ENCODE data around the gene PSG3.
"Not testable (repeated sequence)": the region's sequence is repeated elsewhere in the genome, so short reads cannot be mapped to it uniquely, and the experiment has no call there.

The PSG3 gene

DNA sequence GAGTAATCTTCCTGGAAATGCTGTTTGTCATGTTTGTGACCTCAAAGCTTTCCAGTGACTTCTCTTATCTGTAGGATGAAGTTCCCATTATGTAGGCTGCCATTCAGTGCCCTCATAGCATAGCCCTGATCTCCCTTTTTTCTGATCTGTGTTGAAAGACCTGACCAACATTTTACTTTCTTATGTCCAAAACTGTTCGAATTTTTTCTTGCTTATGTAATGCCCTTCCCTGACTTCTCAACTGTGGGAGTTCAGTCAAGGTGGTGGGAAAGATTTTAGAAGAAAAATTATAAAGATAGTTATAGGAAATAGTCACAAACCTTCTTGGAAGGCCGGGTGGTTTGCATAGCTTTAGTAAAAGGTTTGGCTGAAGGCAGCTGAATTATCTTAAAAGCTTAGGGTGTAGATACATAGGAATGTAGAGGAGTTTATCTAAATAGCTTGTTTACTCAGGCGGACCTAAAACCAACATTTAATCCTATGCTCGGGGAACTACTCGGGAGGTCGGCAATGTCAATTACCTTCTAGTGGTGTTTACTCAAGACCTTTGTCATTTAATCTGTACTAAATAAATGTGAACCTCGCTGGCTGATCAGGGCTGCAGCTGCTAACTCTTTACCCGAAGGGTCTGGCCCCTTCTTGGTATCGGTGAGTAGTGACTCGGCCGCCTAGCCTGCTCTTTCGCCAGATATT is 44.3 kb downstream of the PSG3 start:
- DNase-seq (ENCODE audit: low spot score), result no peak

DNA sequence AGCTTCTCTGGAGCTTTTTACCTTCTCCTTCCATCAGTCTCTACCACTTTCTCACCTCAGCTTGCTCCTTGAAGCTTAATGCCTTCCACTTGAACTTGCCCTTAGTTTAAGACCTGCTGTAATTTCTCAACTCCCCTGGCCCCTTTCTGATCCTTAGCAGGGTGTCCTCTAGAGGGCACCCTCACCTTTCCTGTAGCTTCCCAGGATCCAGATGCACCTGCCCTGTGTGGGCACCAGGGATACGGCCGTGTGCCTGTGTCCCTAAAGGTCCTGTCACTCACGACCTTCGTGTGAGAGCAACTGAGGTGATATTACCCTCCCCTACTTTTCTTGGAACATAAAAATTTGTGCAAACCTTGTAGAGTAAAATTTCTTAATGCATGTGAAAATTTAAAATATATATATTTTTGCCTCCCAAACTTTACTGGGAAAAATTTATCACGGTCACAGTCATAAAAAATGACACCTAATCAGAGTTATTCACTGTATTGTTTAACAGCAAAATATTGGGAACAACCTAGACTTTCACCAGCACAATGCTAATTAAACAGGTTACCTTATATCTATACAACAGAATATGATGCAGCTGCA is 46.4 kb downstream of the PSG3 start:
- DNase-seq (ENCODE audit: low spot score), result peak; percentile 86

DNA sequence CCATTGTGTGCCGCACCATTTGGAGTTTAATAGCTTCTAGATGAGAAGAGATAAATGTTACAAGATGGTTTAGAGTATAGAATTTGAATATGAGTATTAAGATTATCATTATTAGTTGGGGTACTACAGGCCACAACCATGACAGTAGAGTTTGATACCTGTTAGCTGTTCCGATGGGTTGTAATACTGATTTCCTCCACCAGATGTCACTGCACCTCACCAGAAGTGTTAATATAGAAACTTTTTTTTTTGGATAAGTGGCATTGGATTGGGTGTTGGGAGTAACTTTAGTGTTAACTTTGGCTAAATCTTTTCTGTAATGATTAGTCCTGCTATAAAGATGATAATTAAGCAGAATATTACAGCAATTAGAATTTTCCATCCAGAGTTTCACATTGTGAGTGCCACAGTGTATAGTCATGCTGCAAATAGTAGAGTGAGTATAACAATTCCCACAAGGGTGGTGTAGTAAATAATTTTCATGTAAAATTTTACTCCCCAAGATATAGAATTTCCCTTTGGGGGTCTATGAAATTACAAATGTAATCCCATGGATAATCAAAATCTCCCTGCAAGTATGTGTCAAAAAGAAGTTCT is 56.3 kb downstream of the PSG3 start:
- peak; percentile 43 for DNase-seq (ENCODE audit: low spot score)

DNA sequence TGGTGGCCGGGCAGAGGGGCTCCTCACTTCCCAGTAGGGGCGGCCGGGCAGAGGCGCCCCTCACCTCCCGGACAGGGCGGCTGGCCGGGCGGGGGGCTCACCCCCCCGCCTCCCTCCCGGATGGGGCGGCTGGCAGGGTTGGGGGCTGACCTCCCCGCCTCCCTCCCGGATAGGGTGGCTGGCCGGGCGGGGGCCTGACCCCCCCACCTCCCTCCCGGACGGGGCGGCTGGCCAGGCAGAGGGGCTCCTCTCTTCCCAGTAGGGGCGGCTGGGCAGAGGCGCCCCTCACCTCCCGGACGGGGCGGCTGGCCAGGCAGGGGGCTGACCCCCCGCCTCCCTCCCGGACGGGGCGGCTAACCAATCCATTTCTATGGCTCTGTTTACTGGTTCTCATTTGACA is 64.0 kb downstream of the PSG3 start:
- not testable (repeated sequence) for DNase-seq (ENCODE audit: low spot score)

DNA sequence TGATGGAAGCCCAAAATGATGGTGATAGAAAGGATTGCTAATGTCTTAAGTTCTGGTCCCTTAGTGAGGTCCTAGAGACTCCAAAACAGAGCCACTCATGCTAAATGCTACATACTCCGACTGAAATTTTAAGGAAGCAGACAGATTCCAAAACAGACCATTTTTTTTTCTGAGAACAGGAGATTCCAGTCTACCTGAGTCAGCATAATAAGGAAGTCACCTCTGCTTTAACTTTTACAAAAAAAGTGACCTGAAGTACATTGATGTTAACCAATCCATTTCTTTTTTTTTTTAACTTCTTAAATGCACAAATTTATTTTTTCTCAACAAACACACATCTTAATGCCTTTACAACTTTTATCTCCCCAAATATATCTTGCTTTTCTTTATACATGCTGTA is 65.7 kb downstream of the PSG3 start:
- DNase-seq (ENCODE audit: low spot score), result not testable (repeated sequence)
